ENCODE results near the gene ITGA11.

ITGA11 gene

GRCh38 chr15:68365140-68365745 lies 66.7 kb downstream of the ITGA11 start:
- TF ChIP-seq CTCF (IDR thresholded peaks at IDR 0.05; ENCODE audit: insufficient read depth, low read depth, low read length, missing control alignments), result no peak
- no peak overlapping the region for H3K4me3 ChIP-seq (ENCODE audit: low read length)
- DNase-seq (ENCODE audit: low read depth), result peak; percentile 18

- TF ChIP-seq CTCF (IDR thresholded peaks at IDR 0.05; ENCODE audit: insufficient read depth, low read depth, low read length, missing control alignments), result no peak
- DNase-seq (ENCODE audit: low read depth), result no peak
- no peak overlapping the region for H3K4me3 ChIP-seq (ENCODE audit: low read length)
Measured at GRCh38 chr15:68364660-68365035, 67.3 kb downstream of the ITGA11 start.

DNA sequence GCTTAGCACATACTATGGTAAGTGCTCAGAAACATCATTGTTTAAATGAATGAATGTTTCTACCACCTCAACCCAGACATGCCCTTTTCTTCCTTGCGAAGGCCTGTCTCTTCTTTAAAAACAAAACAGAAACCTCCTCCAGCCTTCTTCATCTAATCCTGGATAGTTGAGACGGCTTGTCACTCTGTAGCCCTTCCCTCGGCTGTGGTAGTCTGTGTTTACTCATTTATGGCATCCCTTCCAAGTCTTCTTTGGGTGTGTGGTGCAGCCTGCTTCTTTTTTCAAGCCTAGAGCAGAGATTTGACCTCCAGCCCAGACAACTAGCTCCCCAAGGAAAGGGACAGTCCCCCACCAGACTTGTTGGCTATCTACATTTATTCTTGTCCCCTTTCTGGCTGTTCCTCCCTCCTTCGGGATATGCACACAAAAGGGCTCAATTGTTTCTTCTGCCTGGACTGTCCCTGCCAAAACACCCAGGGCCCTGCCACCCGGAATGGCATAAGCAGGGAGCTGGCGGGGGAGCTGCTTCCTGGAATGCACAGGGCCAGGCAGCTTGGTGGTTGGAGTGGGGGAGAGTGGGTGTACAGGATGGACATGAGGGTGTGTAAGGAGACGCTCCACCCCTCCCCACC lies 67.8 kb downstream of the ITGA11 start:
- no peak for TF ChIP-seq CTCF (IDR thresholded peaks at IDR 0.05; ENCODE audit: insufficient read depth, low read depth, low read length, missing control alignments)
- H3K4me3 ChIP-seq (ENCODE audit: low read length), result no peak overlapping the region
- no peak for DNase-seq (ENCODE audit: low read depth)

- DNase-seq (ENCODE audit: low read depth), result no peak
- H3K4me3 ChIP-seq (ENCODE audit: low read length), result no peak overlapping the region
- no peak for TF ChIP-seq CTCF (IDR thresholded peaks at IDR 0.05; ENCODE audit: insufficient read depth, low read depth, low read length, missing control alignments)
Measured at GRCh38 chr15:68363353-68363752, 68.6 kb downstream of the ITGA11 start.

DNA sequence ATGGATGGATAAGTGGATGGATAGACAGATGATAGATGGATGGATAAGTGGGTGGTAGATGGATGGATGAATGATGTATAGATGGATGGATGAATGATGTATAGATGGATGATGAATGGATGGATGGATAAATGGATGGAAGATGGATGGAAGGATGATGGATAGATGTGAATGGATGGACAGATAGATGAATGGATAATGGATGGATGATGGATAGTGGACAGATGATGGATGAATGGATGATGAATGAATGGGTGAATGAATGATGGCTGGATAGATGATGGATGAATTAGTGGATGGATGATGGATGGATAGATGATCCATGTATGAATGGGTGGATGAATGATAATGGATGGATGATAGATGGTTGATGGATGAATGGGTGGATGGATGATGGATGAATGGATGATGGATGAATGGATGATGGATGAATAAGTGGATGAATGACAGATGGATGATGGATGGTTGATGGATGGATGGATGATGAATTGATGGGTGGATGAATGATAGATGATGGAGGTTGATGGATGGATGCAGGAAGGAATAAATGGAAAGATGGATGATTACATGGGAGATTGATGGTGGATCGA lies 69.3 kb downstream of the ITGA11 start:
- TF ChIP-seq CTCF (IDR thresholded peaks at IDR 0.05; ENCODE audit: insufficient read depth, low read depth, low read length, missing control alignments), result no peak
- H3K4me3 ChIP-seq (ENCODE audit: low read length), result no peak overlapping the region
- no peak for DNase-seq (ENCODE audit: low read depth)

DNA sequence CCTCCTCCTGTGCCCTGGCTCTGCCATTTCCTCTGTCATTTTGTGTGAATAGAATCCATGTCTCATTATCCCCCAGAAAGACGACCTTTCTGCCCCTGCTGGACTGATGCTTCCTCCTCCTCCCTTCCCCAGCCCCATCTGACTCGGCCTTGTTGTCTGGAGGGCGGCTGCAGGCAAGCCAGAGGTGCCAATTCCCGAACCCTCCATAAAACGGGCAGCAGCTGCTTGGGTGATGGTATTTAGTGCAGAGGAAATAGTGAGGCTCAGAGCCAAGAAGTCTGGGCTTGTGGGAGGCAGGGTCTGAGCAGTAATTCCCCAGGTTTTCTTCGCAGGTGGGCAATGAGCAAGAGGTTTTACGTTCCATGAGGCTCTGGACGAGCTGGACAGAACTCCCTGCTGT lies 71.2 kb downstream of the ITGA11 start:
- no peak overlapping the region for H3K4me3 ChIP-seq (ENCODE audit: low read length)
- DNase-seq (ENCODE audit: low read depth), result no peak
- no peak for TF ChIP-seq CTCF (IDR thresholded peaks at IDR 0.05; ENCODE audit: insufficient read depth, low read depth, low read length, missing control alignments)

All from epithelial cell of esophagus (primary cell).